K562 (cell line): Measurements from ENCODE around the gene SDK1. TPM values are rescaled to one million over a fixed set of nuclear protein-coding genes. Genes with fewer than 3 reads are reported as not detected.

Experiments used
- ATAC-seq: fragments of 200-7000 bp; cut with Tn5 transposase; 3 replicates; pipeline ENCODE4 v1.9.1; 2020; ENCODE audit warnings: moderate library complexity
- BruUV-seq: library from RNA; stranded (reverse); fragments of 400-500 nt; replicated peaks from 2 replicates; lab custom pipeline; 2021; lab: Mats Ljungman, UMichigan
- CTCF ChIA-PET: fragments of 300-600 bp; formaldehyde crosslinking; extraction: SDS; loops from one replicate; lab custom pipeline; 2021; ENCODE audit warnings: low intra/inter-chr PET ratio; lab: Yijun Ruan, JAX
- POLR2A ChIA-PET: fragments of 300-600, 350-650 bp; sonication (Branson Sonifier 250); formaldehyde crosslinking; extraction: SDS; loops from one replicate; lab custom pipeline; 2021; ENCODE audit warnings: antibody characterized with exemption, inconsistent platforms; lab: Yijun Ruan, JAX
- DNase-seq, 4 experiments: peaks; one replicate each; pipeline versions ENCODE4 v3.0.0 to v3.0.0-alpha.2; 2011 to 2018; ENCODE audit warnings: low spot score in 3 of 4, mixed read lengths in 3 of 4; ENCODE audit errors: extremely low read depth in 1 of 4
- FAIRE-seq: peaks from 2 replicates; lab custom pipeline; 2011; peaks lifted over from hg19 to GRCh38; lab: Jason Lieb, UNC
- H2AFZ ChIP-seq: 2 replicates; pipeline ENCODE4 v1.6.0; 2011; ENCODE audit warnings: low read depth, low read length, control low read depth, inconsistent platforms
- H3K27ac ChIP-seq: fragments of 200-600 bp; 3 replicates; pipeline ENCODE4 v1.8.0; 2011; ENCODE audit warnings: low read depth, mild to moderate bottlenecking, control low read depth, inconsistent platforms, low read length, moderate library complexity, mixed read lengths; ENCODE audit errors: extremely low read depth
- H3K27me3 ChIP-seq, 2 experiments: fragments of 300-600 bp in 1 of 2; 2 replicates in 1 of 2; 3 replicates in 1 of 2; pipeline versions ENCODE4 v1.6.0 to v1.8.0; 2011; ENCODE audit warnings: inconsistent platforms in 2 of 2, low read length in 2 of 2, mild to moderate bottlenecking in 1 of 2, mixed read lengths in 1 of 2, moderate library complexity in 1 of 2; ENCODE audit not compliant: control insufficient read depth in 2 of 2, insufficient read depth in 2 of 2
- H3K36me3 ChIP-seq: fragments of 300-600 bp; 3 replicates; pipeline ENCODE4 v1.8.0; 2011; ENCODE audit warnings: mild to moderate bottlenecking, low read length, inconsistent platforms; ENCODE audit not compliant: control insufficient read depth, insufficient read depth
- H3K4me1 ChIP-seq, 2 experiments: fragments of 200-600 bp in 1 of 2; replicated peaks in 1 of 2; 2 replicates in 1 of 2; 3 replicates in 1 of 2; pipeline versions ENCODE4 v1.5.1 to v1.8.0; 2011; ENCODE audit warnings: inconsistent platforms in 2 of 2, low read length in 2 of 2, mild to moderate bottlenecking in 1 of 2, mixed read lengths in 1 of 2, moderate library complexity in 1 of 2; ENCODE audit not compliant: control insufficient read depth in 2 of 2, insufficient read depth in 2 of 2
- H3K4me2 ChIP-seq: 2 replicates; pipeline ENCODE4 v1.6.1; 2011; ENCODE audit warnings: low read length, control low read depth, inconsistent platforms, mixed read lengths; ENCODE audit not compliant: insufficient read depth
- H3K4me3 ChIP-seq: fragments of 200-600 bp; sonication (generic), shearing (Covaris generic); 2 replicates; pipeline ENCODE4 v1.5.1; 2016; ENCODE audit warnings: control low read depth, inconsistent platforms
- H3K79me2 ChIP-seq: fragments of 200-600 bp; 3 replicates; pipeline ENCODE4 v1.8.0; 2011; ENCODE audit warnings: low read length, inconsistent platforms; ENCODE audit not compliant: control insufficient read depth, insufficient read depth
- H3K9ac ChIP-seq, 2 experiments: 2 replicates each; pipeline versions ENCODE4 v1.6.0 to v1.6.1; 2011; ENCODE audit warnings: low read depth in 2 of 2, low read length in 2 of 2, control low read depth in 1 of 2, inconsistent platforms in 1 of 2, mild to moderate bottlenecking in 1 of 2, mixed read lengths in 1 of 2; ENCODE audit not compliant: insufficient read depth in 1 of 2
- H3K9me1 ChIP-seq: one replicate; pipeline ENCODE4 v1.6.0; 2011; ENCODE audit warnings: inconsistent platforms, mild to moderate bottlenecking, low read length, moderate library complexity; ENCODE audit not compliant: control insufficient read depth, insufficient read depth
- H3K9me3 ChIP-seq: replicated peaks from 2 replicates; pipeline ENCODE4 v1.5.1; 2011; ENCODE audit warnings: low read depth, low read length, inconsistent platforms; ENCODE audit not compliant: control insufficient read depth, insufficient read depth
- H4K20me1 ChIP-seq: replicated peaks from 2 replicates; pipeline ENCODE4 v1.6.1; 2011; ENCODE audit warnings: low read length, inconsistent platforms, mixed read lengths; ENCODE audit not compliant: control insufficient read depth, insufficient read depth
- BACH1 ChIP-seq: fragments of 200-800 bp; sonication (Bioruptor generic); IDR thresholded peaks from 2 replicates; pipeline ENCODE4 v1.6.1; 2016; ENCODE audit warnings: missing genetic modification characterization, missing compliant biosample characterization
- BRD9 ChIP-seq: fragments of 450-650 bp; IDR thresholded peaks from 2 replicates; pipeline ENCODE4 v1.6.1; 2018; ENCODE audit warnings: low read depth; ENCODE audit not compliant: partially characterized antibody
- EGR1 ChIP-seq: fragments of 450-650 bp; conservative IDR thresholded peaks from 2 replicates; pipeline ENCODE4 v1.6.1; 2017; ENCODE audit warnings: mild to moderate bottlenecking
- EP400 ChIP-seq: fragments of 450-650 bp; IDR thresholded peaks from 2 replicates; pipeline ENCODE4 v1.6.1; 2017; ENCODE audit warnings: antibody characterized with exemption, mild to moderate bottlenecking, moderate library complexity
- ETV1 ChIP-seq: fragments of 450-650 bp; conservative IDR thresholded peaks from 2 replicates; pipeline ENCODE4 v1.6.1; 2016; ENCODE audit warnings: missing genetic modification characterization, control low read depth, low read depth, missing compliant biosample characterization
- GATAD2B ChIP-seq: fragments of 450-650 bp; IDR thresholded peaks from 2 replicates; pipeline ENCODE4 v1.6.1; 2017; ENCODE audit warnings: mild to moderate bottlenecking, borderline replicate concordance
- IRF2 ChIP-seq: sonication (generic); formaldehyde crosslinking; IDR thresholded peaks from 2 replicates; pipeline ENCODE4 v1.8.1; 2022; ENCODE audit warnings: mild to moderate bottlenecking, missing genetic modification reagents
- NR2F6 ChIP-seq: fragments of 450-650 bp; formaldehyde crosslinking; IDR thresholded peaks from 2 replicates; pipeline ENCODE4 v1.4.0; 2020; ENCODE audit warnings: mild to moderate bottlenecking
- SNRNP70 ChIP-seq: fragments of 200-400 bp; formaldehyde crosslinking; optimal IDR thresholded peaks from 2 replicates; pipeline ENCODE3; 2017; ENCODE audit warnings: low read depth, low read length
- SRSF9 ChIP-seq: fragments of 200-400 bp; formaldehyde crosslinking; IDR thresholded peaks from 2 replicates; pipeline ENCODE4 v1.6.1; 2017; ENCODE audit warnings: low read depth, low read length, borderline replicate concordance
- ZBTB1 ChIP-seq: sonication (generic); formaldehyde crosslinking; IDR thresholded peaks from 2 replicates; pipeline ENCODE4 v1.8.1; 2023; ENCODE audit warnings: missing genetic modification reagents, low read depth, mild to moderate bottlenecking, borderline replicate concordance
- ZNF354B ChIP-seq: fragments of 250-450 bp; sonication (Bioruptor Pico); IDR thresholded peaks from 2 replicates; pipeline ENCODE4 v1.4.0; 2020
- WGBS: fragments of 100-300 bp; shearing (Covaris generic); methylation state at CpG from one replicate; pipeline ENCODE4 v1.1.6; 2016; ENCODE audit warnings: low coverage, mixed read lengths; ENCODE audit not compliant: insufficient coverage; ENCODE audit errors: missing lambda C conversion rate; 5-methylcytosine and 5-hydroxymethylcytosine counted together
- in situ Hi-C: fragments of 300-500 bp; cut with MboI; formaldehyde crosslinking; loops from 4 replicates; pipeline ENCODE4 v1.15.0; 2018; ENCODE audit warnings: inconsistent platforms, mixed read lengths
- intact Hi-C: fragments of 100-400 bp; cut with micrococcal nuclease; formaldehyde crosslinking; loops from 2 replicates; pipeline ENCODE4 v1.14.2; 2022
- polyA plus RNA-seq, 8 experiments: library from polyadenylated mRNA; depleted of rRNA in 4 of 8; stranded (reverse) in 5 of 8; unstranded in 3 of 8; fragments of >200 nt; fragmentation: Nextera tagmentation in 2 of 8; fragmentation: Illumina TruSeq in 1 of 8; extraction: Ambion mirVana in 2 of 8; extraction: Trizol in 1 of 8; gene quantifications; 2 replicates each; pipeline versions ENCODE4 v1.2.1 to v1.2.3, GENCODE V29; 2011 to 2014; ENCODE audit warnings: inconsistent platforms in 1 of 8, missing spikeins in 1 of 8
- total RNA-seq, 7 experiments: library from RNA; depleted of rRNA in 6 of 7; stranded (reverse); fragments of >200 nt in 6 of 7; fragmentation: Illumina TruSeq in 2 of 7; extraction: Trizol in 2 of 7; gene quantifications; 2 replicates each; pipeline versions ENCODE4 v1.2.1 to v1.2.3, GENCODE V29; 2011 to 2021; ENCODE audit warnings: low replicate concordance in 1 of 7

The SDK1 gene
- total and polyA plus RNA-seq, 9 of the 15 experiments (the other 6 are each of a cell fraction or from before 2014, with no cell fraction given) = 0.16 TPM; not detected in 8

- intact Hi-C loops = loop anchor here (2.0 kb wide), 1 partner anchor 251 kb away; no protein-coding TSS in a partner anchor
- no peak for TF ChIP-seq BRD9
- TF ChIP-seq, all 486 proteins: peak for 0
- H3K9me3 ChIP-seq = no peaks in the 10 kb centered on the region
- no peak overlapping the region for H3K4me2 ChIP-seq
- H3K9me1 ChIP-seq = no peaks in the 10 kb centered on the region
- FAIRE-seq (no peak), ATAC-seq (no peak), DNase-seq (no peak)
- H3K27me3 ChIP-seq = peaks cover 3 to 29% of the 10 kb centered on the region in 2 experiments; a peak in 3 of 5 replicates
- BruUV-seq = no TSS peak
- H3K36me3 ChIP-seq = no peaks in the 10 kb centered on the region
- no peak overlapping the region for H2AFZ ChIP-seq
- no peaks in the 10 kb centered on the region for H3K4me1 ChIP-seq
- no peak overlapping the region for H3K4me3 ChIP-seq
- in situ Hi-C loops = no loop called here
- POLR2A ChIA-PET = interaction anchor here (0.8 kb wide), 1 partner anchor 41 kb away, joined by 3 read pairs; no protein-coding TSS in a partner anchor
- H3K79me2 ChIP-seq = no peaks in the 10 kb centered on the region
- no peak overlapping the region for H3K9ac ChIP-seq
- H3K27ac ChIP-seq = no peak overlapping the region
- CTCF ChIA-PET = interaction anchor here (0.7 kb wide), 1 partner anchor 122 kb away, joined by 5 read pairs; no protein-coding TSS in a partner anchor
- 2% methylated on average over 22 of the region's 22 CpGs for WGBS
- H4K20me1 ChIP-seq = no peaks in the 10 kb centered on the region
Observed at GRCh38 chr7:4227105-4228010, 926.3 kb downstream of the SDK1 start.

- FAIRE-seq (no peak), ATAC-seq (no peak), DNase-seq (no peak)
- Histone ChIP-seq H3K27me3 (peaks cover 0 to 41% of the 10 kb centered on the region in 2 experiments; a peak in 3 of 5 replicates), H3K9ac (no peak overlapping the region), H3K9me1 (no peaks in the 10 kb centered on the region), H4K20me1 (no peaks in the 10 kb centered on the region), H3K27ac (no peak overlapping the region), H3K4me3 (no peak overlapping the region), H3K4me1 (no peaks in the 10 kb centered on the region), H3K4me2 (no peak overlapping the region), H3K79me2 (no peaks in the 10 kb centered on the region), H3K36me3 (no peaks in the 10 kb centered on the region), H2AFZ (no peak overlapping the region), H3K9me3 (no peaks in the 10 kb centered on the region)
- ChIA-PET POLR2A (no interaction called here), CTCF (no interaction called here)
- no peak for TF ChIP-seq SRSF9
- TF ChIP-seq ZNF354B (CRISPR knock-in tag) = no peak
- TF ChIP-seq ETV1 (tag) = no peak
- no peak for TF ChIP-seq ZBTB1 (CRISPR knock-in tag)
- no peak for TF ChIP-seq BACH1 (tag)
- TF ChIP-seq EGR1 = no peak
- no peak for TF ChIP-seq EP400
- TF ChIP-seq IRF2 (CRISPR knock-in tag) = no peak
- TF ChIP-seq GATAD2B = no peak
- TF ChIP-seq SNRNP70 = no peak
- TF ChIP-seq NR2F6 = no peak
- intact Hi-C loops = no loop called here
- in situ Hi-C loops = no loop called here
- BruUV-seq = no TSS peak
Observed at GRCh38 chr7:4230352-4230751, 929.3 kb downstream of the SDK1 start.
